ENCODE measurements around the gene DNAAF1.
"Not testable (repeated sequence)": the region's sequence is repeated elsewhere in the genome, so short reads cannot be mapped to it uniquely, and the experiment has no call there.

DNAAF1 gene

DNA sequence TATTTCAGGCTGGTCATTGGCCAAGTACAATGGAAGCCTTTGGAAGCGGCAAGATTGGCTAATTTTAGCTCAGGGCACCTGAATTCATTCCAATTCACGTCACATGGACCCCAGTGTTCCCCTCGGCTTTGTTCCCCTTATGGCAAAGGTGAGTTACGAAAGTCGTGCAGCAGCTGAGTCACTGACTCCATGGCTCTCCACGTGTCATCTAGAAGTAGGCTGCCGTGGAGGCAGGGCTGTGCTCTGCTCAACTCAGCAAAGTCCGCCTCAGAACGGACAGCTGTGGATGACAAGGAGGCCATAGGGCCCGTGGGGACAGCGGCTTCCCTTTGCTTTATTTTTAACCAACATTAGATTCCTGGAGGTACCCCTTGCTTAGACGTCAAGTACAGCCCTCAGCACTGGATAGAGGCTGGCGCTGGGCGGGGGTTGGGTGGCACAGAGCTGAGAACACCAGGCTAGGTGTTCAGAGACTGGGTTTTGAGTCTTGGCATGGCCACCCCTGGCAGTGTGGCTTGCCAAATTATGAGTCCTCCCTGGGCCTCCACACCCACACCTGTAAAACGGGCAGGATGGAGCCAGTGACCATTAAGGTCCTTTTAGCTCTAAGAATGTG is 69.5 kb downstream of the DNAAF1 start:
- no peak for DNase-seq

DNA sequence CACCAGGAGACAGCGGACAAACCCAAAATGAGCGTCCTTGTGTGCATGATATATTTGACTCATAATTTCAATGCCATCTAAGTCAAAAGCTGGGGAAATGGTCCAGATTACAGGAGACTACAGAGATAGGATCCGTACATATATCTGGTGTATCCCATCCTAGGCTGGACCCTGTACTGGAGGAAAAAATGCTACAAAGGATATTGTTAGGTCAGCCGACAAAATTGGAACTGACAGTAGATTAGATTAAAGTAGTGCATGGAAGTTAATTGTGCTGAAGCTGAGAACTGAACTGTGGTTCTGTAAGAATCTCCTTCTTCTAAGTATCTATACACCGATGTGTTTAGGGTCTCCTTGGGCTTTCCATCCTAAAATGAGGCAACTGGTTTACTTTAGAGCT is 70.4 kb downstream of the DNAAF1 start:
- DNase-seq: no peak

DNA sequence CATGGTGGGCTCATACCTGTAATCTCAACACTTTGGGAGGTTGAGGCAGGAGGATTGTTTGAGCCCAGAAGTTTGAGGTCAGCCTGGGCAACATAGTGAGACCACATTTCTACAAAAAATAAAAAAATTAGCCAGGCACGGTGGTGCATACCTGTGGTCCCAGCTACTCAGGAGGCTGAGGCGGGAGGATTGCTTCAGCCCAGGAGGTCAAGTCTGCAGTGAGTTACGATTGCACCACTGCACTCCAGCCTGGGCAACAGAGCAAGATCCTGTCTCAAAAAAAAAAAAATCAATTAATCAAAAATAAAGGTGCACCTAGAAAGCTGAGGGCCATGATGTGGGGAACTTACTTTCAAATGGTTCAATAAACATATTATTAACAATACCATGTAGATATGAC is 71.0 kb downstream of the DNAAF1 start:
- DNase-seq: not testable (repeated sequence)

DNA sequence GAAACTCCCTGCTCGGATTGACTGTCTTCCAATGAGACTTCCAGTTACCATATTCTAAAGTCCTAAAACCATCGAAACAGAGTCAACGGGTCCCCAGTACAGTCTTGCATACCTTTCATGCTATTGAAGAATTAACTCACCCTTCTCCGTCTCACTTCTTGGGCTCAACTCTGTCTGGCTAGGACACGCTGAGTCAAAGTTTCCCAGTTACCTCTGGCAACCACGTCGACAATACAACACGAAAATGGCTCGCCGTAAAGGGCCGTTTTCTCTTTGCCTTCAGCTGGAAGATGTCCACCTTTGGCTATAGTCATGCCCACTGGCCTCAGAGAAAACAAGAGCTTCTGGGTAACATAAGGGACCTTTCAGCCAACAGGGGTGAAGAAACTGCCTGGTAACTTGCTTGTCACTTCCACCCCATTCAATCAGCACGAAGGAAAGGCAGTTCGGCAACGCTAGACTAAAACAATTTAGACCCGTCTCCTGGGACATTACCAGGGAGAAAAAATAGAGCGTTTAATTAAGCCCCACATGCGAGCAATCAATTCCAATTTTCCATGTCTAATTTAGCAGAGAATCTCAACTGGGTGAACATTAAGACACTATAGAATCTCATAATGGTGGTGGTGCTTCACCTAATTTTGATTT is 73.2 kb downstream of the DNAAF1 start:
- DNase-seq: no peak

DNA sequence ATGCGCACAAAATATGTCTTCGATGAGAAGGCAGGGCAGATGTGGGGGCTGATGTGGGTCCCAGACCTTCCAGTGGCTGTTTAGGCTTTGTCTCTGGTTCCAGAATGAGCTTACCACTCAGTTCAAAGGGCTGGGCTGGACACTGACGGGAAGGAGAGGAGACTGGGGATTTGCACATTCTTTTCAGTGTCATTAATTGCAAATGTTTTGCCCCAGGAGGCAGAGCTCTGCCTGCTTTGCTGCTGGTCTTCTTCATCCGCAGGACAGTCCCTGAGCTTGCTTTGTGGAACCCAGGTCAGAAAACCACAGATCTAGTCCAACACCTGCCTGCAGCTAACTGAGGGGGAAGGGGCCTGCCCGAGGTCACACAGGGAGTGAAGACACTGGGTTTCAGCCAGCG is 73.8 kb downstream of the DNAAF1 start:
- no peak for DNase-seq

DNA sequence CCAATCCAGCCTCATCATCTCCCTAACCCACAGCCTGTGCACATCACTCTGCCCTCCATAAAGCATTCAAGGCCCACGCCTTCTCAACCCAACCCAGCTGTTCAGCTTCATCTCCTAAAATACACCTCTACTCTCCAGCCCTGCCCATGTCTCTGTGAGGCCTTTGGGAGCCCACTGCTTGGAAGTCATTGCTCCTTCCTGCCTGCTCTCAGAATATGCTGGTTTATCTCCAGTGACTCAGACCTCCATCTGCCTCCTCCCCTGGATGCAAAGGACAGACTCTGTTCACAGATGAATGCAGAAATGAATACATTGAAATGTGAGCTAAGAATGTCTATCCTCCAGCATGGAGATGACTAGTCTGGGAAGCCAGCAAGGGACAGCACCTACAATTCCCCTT is 75.7 kb downstream of the DNAAF1 start:
- DNase-seq: no peak

DNA sequence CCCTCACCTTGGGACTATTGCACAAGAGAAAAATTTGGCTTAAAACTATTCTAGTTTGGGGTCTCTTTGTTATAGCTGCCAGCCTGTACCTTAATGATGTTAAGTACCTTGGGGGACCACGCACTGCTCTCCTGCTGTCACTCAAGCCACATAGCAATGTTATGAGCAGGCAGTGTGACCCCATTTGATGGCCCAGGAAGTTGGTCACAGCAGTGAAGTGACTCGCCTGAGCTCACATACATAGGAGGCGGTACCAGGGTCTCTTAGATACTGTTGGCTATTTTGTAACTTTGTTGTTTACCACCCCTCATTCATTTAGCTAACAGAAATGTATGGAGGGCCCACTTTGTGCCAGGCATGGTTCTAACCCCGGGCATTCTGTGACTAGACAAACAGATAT is 78.3 kb downstream of the DNAAF1 start:
- DNase-seq: no peak

DNA sequence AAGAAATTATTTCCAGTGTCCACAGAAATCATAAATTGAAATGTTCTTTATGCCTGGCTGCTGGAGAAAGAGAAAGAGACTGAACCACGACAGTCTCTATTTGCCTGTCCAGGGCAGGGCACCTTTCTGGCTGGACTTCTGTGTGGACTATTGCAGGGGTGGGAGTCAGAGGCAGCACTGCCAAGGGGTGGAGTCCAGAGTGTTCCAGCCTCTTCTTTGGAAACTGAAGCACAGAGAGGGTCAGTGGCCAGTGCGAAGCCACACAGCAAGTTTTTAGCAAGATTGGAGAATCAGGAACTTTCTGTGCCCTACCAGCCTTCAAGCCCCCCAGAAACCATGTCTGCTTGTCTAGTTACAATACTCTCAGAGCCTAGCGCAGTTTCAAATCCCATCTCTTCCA is 79.4 kb downstream of the DNAAF1 start:
- DNase-seq: no peak

DNA sequence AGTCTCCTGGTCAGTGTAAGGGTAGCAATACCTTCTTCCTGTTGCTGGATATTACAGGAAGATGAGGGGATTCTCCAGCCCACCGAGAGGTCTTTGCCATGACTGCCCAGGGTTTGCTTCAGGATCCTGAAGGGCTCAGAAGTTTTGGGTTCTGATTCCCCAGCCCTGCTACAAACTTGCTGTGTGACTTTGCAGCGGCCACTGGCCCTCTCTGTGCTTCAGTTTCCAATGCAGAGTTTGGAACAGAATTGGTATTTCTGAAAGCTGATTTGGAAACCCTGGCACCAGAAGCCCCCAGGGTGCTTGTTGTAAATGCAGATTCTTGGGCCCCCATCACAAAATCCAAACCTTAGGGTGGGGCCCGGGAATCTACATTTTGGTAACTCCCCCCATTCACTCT is 80.0 kb downstream of the DNAAF1 start:
- DNase-seq: no peak

DNA sequence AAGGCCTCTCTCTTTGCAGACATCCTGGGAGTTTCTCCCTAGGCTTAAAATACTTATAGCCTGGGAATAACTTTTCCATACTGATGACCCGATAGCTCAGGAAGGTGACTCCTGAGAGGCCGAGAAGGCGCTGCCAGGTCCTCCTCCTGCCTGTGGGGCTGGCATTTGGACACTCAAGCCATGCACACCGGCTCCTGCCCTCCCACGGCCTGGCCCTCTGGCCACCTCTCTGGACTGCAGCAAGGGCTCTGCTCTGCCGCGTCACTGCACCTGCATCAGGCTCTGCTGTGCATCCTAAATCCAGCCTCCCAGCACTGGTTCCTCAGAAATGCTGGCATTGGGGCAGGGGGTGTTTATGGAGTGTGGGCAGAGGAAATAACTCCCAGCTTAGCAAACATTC is 80.5 kb downstream of the DNAAF1 start:
- DNase-seq: no peak

DNA sequence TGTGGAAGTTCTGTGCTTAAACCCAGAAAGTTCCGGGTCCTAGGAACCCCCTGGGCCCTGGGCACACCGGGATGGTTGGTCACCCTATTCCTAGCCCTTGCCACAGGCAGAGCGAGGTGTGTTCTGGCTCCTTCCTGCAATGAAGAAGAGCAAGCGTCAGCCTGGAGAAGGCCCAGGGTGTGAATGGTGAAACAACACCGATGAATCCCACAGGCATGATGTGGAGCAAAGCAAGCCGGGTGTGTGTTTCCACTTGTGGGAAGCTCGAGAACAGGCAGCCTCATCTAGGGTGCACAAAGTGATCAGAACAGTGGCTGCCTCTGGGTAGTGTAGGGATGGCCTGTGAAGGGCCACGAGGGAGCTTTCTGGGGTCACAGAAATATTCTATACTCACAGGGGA is 80.9 kb downstream of the DNAAF1 start:
- no peak for DNase-seq

All from NCI-H446 treated with DMSO at 0.1 percent for 48 hours (cell line).